BLaER1 (cell line): ENCODE measurements around the gene PUM2.
A peak's percentile ranks its signal among the peaks of the same experiment; 100 is the strongest.

Source experiments
- H3K27ac ChIP-seq: shearing (Covaris generic); formaldehyde crosslinking; 2 replicates; pipeline ENCODE4 v1.8.1; 2022
- H3K27me3 ChIP-seq: shearing (Covaris generic); formaldehyde crosslinking; 2 replicates; pipeline ENCODE4 v1.8.1; 2022
- H3K36me3 ChIP-seq: shearing (Covaris generic); formaldehyde crosslinking; 2 replicates; pipeline ENCODE4 v1.8.1; 2022
- H3K4me1 ChIP-seq: shearing (Covaris generic); formaldehyde crosslinking; 2 replicates; pipeline ENCODE4 v1.8.1; 2022
- H3K4me2 ChIP-seq: shearing (Covaris generic); formaldehyde crosslinking; 2 replicates; pipeline ENCODE4 v1.8.1; 2022
- H3K4me3 ChIP-seq: shearing (Covaris generic); formaldehyde crosslinking; 2 replicates; pipeline ENCODE4 v1.8.1; 2022
- H3K9ac ChIP-seq: shearing (Covaris generic); formaldehyde crosslinking; 2 replicates; pipeline ENCODE4 v1.8.1; 2022
- H3K9me3 ChIP-seq: shearing (Covaris generic); formaldehyde crosslinking; 2 replicates; pipeline ENCODE4 v1.8.1; 2022
- H4K20me1 ChIP-seq: shearing (Covaris generic); formaldehyde crosslinking; 2 replicates; pipeline ENCODE4 v1.8.1; 2022
- Cebpa-rat ChIP-seq: shearing (Covaris generic); IDR thresholded peaks from 2 replicates; pipeline ENCODE4 v1.8.1; 2022

PUM2 gene

DNA sequence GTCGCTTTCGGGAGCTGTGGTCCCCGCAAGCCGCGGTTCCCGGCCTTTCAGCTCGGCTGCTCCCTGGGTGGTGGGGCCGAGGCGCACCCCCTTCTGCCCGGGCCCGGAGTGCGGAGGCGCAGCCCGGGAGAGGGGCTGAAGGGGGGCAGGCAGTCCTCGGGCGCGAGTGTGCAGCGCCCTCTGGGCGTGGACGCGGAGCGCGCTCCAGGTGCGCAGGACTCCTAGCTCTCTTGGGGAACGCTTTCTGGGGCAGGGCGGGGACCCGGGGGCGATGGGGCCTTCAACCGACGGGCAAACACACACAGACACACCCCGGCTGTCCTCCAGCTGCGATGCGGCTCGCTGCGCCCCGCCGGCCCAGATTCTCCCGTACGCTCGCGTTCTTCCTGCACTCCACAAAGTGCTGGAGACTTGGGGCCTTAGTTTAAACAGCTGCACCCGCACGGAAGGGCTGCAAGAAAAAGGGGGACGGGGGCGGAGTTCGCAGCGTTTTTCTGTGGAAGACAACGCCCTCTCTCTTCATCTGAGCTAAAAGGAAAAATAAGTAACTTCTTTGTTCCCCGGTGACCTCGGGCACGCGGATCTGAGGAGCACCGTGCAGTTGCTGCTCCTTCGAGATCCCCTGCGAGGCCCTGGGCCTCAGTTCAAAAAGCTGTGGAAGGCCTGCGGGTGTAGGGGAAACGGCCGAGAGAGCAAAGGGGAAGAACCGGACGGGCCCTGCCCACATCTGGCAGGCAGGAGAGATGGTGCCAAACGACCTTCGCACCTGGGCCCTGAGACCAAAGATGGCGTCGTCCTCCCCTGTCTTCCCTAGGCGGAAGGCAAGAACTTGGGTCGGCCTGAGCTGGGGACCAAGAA, 125.1 kb downstream of the PUM2 start:
- Histone ChIP-seq H3K36me3 (no peaks in the 10 kb centered on the region), H3K27me3 (peaks cover 23% of the 10 kb centered on the region), H3K9ac (peak overlapping the region; percentile 55), H3K4me3 (peak overlapping the region; percentile 84), H3K27ac (peak overlapping the region; percentile 81), H3K9me3 (no peaks in the 10 kb centered on the region), H3K4me1 (peaks cover 44% of the 10 kb centered on the region), H4K20me1 (peaks cover 15% of the 10 kb centered on the region; the same call in 1 of the 2 replicates), H3K4me2 (peak overlapping the region; percentile 97)
- TF ChIP-seq Cebpa-rat: no peak

DNA sequence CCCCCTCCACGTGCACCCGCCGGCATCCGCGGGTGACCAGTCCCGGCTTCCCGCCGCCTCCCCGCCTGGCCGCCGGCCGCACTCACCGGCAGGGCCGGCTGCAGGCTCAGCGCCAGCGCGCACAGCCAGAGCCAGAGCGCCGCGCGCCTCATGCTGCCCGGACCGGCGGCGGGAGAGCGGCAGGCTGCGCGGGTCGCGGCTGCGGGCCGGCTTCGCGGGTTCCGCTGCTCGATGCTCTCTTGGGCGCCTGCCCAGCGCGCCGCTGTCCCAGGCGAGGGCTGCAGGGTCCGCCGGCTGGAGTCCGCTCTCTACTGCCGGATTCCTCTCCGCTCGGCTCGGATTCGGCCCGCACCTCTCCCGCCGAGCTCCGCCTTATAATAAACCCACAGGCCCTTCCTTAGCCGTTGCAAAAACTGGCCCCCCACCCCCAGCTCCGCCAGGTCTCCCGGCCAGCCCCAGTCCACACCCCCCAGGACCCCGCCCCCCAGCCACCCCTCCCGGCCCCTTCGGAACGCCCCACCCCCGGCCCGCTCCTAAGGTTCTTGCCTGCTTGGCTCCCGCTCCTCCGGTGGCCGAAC, 125.8 kb downstream of the PUM2 start, which contains the start of gene SDC1:
TSS of gene SDC1 (minus strand) at position 415 of the 578 bp plus-strand sequence. CDS start at position 152, 263 bp downstream.
- peak within 1 kb of the TSS; percentile 90 for H3K27ac ChIP-seq
- no peaks in the 10 kb centered on the region for H3K36me3 ChIP-seq
- H3K9me3 ChIP-seq: no peaks in the 10 kb centered on the region
- peak within 1 kb of the TSS; percentile 84 for H3K4me3 ChIP-seq
- TF ChIP-seq Cebpa-rat: no peak
- peak within 1 kb of the TSS; percentile 86 for H3K9ac ChIP-seq
- H4K20me1 ChIP-seq: peaks cover 22% of the 10 kb centered on the region; the same call in 1 of the 2 replicates
- H3K27me3 ChIP-seq: peaks cover 23% of the 10 kb centered on the region
- H3K4me2 ChIP-seq: peak within 1 kb of the TSS; percentile 97
- H3K4me1 ChIP-seq: peaks cover 51% of the 10 kb centered on the region

DNA sequence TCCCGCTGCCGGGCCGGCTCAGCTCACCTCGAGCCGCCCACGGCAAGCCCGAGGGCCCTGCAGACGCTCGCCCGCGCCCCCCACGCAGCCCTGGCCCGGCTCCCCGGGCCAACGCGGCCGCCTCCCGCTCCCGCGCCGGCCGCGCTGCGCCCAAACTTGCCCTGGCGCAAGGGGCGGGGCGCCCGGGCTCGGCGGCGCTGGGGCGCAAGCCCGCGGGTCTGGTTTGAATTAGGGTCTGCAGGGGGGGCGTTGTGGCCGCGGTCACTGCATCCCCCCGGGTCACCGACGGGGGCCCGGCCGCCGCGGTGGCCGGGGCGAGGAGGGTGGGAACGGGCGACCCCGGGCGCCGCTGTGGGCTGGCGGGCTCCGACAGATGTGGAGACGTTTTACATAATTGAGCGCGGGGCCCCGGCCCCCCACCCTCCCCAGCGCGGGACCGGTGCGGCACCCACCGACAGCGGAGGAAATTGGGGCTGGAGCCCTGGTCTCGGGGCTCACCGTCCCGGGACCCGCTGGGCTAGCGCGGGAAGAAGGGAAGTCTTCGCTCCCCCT, 126.4 kb downstream of the PUM2 start:
- Histone ChIP-seq H3K36me3 (no peaks in the 10 kb centered on the region), H3K9ac (peak overlapping the region; percentile 86), H4K20me1 (peaks cover 25% of the 10 kb centered on the region; the same call in 1 of the 2 replicates), H3K9me3 (no peaks in the 10 kb centered on the region), H3K4me2 (peak overlapping the region; percentile 97), H3K27me3 (peaks cover 23% of the 10 kb centered on the region), H3K27ac (peak overlapping the region; percentile 90), H3K4me1 (peaks cover 52% of the 10 kb centered on the region), H3K4me3 (peak overlapping the region; percentile 84)
- no peak for TF ChIP-seq Cebpa-rat

DNA sequence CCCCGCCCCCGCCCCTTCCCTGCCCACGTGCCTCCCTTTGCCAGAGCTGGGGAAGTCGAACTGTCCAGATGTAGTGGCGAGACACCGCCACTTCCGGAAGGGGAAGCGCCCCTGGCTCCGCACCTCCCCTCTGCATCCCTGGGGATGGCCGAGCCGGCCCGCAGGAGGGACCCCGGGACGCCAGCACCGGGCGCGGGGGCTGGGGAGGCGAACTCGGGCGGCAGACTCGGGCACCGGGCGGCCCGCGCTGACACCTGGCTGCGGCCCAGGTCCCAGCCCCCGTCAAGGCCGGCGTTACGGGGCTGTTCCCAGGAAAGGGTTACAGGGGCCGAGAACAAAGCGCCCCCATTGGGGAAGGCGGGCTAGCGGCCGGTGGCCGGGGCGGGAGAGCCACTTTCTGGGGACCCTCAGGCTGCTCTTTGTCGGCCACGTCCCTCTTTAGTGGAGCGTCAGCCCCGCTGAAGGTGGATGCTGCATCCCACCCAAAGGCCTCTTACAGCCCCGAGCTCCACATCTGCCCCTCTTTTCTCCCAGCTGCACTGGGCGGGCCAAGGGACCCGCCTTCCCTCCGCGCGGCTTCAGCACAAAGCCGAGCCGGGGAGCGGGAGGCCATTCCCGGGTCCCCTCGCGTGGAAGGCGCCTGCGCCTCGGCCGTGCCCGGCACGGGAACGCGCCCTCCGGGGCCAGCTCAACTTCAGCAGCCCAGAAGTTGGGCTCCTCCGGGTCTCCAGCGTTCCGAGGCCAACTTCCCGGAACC, 127.1 kb downstream of the PUM2 start:
- no peak for TF ChIP-seq Cebpa-rat
- Histone ChIP-seq H3K27ac (peak overlapping the region; percentile 90), H3K9me3 (no peaks in the 10 kb centered on the region), H3K27me3 (peaks cover 23% of the 10 kb centered on the region), H3K9ac (peak overlapping the region; percentile 86), H3K4me2 (peak overlapping the region; percentile 97), H3K36me3 (no peaks in the 10 kb centered on the region), H3K4me1 (peaks cover 52% of the 10 kb centered on the region), H4K20me1 (peaks cover 31% of the 10 kb centered on the region; the same call in 1 of the 2 replicates), H3K4me3 (peak overlapping the region; percentile 84)

DNA sequence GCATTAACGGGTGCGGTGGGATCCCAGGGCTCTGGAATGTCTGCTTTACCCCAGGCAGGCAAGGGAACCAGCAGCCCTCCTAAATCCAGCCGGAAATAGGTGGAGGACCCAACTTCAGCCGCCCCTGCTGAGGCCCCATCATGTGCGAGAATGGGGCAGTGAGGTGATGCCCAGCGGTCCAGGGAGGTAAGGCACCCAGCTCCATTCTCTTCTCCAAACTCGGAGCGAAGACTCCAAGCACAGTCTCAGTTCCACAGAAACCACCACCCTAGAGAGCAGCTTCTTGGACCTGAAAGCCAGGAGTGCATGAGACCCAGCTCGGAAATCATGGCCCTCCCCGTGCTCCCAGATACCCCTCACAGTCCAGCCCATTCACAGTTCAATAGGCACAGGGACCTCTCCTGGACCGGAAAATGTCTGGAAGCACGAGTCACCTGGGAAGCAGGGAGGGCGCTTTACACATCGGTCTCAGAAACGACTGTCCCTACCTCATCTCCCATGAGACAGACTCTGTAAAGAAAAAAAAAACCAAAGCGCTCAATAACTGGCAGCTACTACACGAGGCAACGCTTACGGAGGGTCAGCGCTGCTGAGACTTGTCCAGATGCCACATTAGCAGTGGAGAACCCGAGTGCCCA, 127.8 kb downstream of the PUM2 start:
- peaks cover 31% of the 10 kb centered on the region; the same call in 1 of the 2 replicates for H4K20me1 ChIP-seq
- H3K4me3 ChIP-seq: peak overlapping the region; percentile 84
- H3K4me2 ChIP-seq: peak overlapping the region; percentile 97
- peaks cover 55% of the 10 kb centered on the region for H3K4me1 ChIP-seq
- H3K36me3 ChIP-seq: no peaks in the 10 kb centered on the region
- no peaks in the 10 kb centered on the region for H3K9me3 ChIP-seq
- peaks cover 23% of the 10 kb centered on the region for H3K27me3 ChIP-seq
- no peak for TF ChIP-seq Cebpa-rat
- peak overlapping the region; percentile 90; the same call in 1 of the 2 replicates for H3K27ac ChIP-seq
- H3K9ac ChIP-seq: peak overlapping the region; percentile 86

DNA sequence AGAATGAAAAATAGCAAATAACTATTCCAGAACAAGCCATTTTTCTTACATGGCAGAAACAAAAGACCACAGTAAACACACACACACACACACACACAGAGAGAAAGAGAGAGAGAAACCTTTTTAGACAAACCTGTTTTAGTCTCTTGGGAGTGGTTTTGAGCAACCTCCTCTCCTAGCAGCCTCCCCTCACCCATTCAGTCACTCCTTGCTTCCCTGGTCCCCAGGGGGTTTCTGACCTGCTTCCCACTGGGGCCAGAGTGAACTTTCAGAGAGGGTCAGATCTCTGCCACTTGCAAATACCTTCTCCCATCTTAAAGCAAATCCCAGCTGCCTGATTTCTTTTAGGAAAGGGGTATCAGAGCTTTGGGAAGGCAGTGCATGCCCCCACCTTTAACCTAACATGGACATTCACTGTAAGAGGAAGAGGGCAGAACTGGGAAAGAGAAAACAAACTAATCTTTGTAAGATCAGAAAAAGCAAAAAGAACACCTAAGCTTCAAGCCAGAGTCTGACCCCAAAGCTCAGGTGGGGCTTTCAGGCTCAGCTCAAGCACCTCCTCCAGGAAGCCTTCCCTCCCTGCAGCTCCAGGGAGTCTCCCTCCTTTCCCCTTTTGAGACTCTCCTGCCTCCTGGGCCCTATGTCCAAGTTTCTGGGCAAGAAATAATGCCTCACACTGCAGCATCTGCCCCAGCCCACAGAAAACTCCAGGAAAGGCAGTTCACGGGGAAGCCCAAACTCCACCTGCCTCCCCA, 128.5 kb downstream of the PUM2 start:
- peak overlapping the region; percentile 84 for H3K4me3 ChIP-seq
- peaks cover 23% of the 10 kb centered on the region for H3K27me3 ChIP-seq
- peaks cover 31% of the 10 kb centered on the region; the same call in 1 of the 2 replicates for H4K20me1 ChIP-seq
- H3K9ac ChIP-seq: 0 out of 2 replicates have a peak overlapping the region, but pooled peaks have one; percentile 2
- no peaks in the 10 kb centered on the region for H3K9me3 ChIP-seq
- no peak overlapping the region; the same call in 1 of the 2 replicates for H3K27ac ChIP-seq
- H3K4me2 ChIP-seq: peak overlapping the region; percentile 97
- H3K4me1 ChIP-seq: peaks cover 62% of the 10 kb centered on the region
- no peaks in the 10 kb centered on the region for H3K36me3 ChIP-seq
- no peak for TF ChIP-seq Cebpa-rat

DNA sequence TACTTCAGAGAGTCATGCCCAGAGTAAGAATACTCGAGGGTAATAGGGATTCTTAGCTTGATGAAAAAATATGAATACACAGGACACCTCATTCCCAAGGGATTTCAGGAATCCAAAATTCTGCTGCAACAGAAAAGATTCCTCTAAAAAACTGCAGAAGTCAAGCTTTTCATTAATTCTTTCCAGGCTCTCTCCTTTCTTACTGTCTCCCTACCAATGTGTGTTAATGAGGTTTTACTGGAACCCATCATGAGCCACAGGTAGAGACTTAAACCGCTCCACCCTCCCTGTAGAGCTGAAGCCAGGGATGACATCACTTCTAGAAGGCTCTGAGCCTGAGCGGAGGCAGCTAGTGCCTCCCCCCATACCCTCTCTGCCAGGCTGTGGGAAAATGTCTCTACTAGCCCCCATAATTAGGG, 129.1 kb downstream of the PUM2 start:
- 0 out of 2 replicates have a peak overlapping the region, but pooled peaks have one; percentile 2 for H3K9ac ChIP-seq
- no peak overlapping the region for H3K27ac ChIP-seq

DNA sequence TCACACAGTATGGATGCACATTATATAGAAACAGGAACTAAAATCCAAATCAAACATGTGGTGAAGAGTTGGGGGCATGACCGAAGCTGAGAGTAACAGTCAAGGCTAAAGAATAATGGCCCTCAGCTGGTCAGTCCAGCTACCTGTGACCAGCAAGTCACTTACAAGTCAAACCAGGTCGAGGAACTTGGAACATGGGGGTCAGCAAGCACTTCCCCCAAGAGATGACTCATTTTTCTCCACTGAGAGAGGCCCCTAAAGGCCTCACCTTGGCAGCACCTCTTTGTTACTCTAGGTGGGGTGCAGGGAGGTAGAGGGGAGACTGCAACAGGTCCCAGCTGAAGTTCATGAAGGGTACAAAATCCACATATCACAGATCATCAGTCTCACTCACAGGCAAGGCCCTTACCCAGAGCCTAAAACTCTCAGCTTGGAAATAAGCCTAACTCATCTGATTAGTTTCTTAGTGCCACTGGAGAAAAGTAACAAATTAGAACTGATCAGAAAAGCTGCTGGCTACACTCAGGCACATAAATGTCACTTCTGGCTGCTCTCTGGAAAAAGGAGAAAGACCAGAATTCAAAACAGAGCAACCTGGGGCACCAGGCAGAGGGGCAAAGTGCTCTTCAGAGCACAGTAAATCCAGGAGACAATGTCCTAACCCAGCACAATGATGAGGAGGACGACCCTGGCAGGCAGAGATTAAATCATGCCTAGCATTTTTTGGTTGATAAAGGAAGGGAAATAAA, 129.7 kb downstream of the PUM2 start:
- Histone ChIP-seq H3K4me2 (peak overlapping the region; percentile 97), H3K4me1 (peaks cover 67% of the 10 kb centered on the region), H3K27ac (no peak overlapping the region), H3K36me3 (peaks cover 6% of the 10 kb centered on the region; the same call in 1 of the 2 replicates), H3K27me3 (peaks cover 23% of the 10 kb centered on the region), H4K20me1 (peaks cover 42% of the 10 kb centered on the region; the same call in 1 of the 2 replicates), H3K9ac (no peak overlapping the region), H3K9me3 (no peaks in the 10 kb centered on the region), H3K4me3 (no peak overlapping the region)
- TF ChIP-seq Cebpa-rat: no peak

More for the DNA sequence above, 129.1 kb downstream of the PUM2 start:
- H3K4me3 ChIP-seq: no peak overlapping the region
- peak overlapping the region; percentile 97 for H3K4me2 ChIP-seq
- peaks cover under 1% of the 10 kb centered on the region; the same call in 1 of the 2 replicates for H3K36me3 ChIP-seq
- peaks cover 23% of the 10 kb centered on the region for H3K27me3 ChIP-seq
- peaks cover 37% of the 10 kb centered on the region; the same call in 1 of the 2 replicates for H4K20me1 ChIP-seq
- H3K4me1 ChIP-seq: peaks cover 67% of the 10 kb centered on the region
- no peaks in the 10 kb centered on the region for H3K9me3 ChIP-seq
- TF ChIP-seq Cebpa-rat: no peak
